ENCODE data around the gene S100A8.
"Not testable (repeated sequence)": the region's sequence is repeated elsewhere in the genome, so short reads cannot be mapped to it uniquely, and the experiment has no call there.

Gene S100A8

DNA sequence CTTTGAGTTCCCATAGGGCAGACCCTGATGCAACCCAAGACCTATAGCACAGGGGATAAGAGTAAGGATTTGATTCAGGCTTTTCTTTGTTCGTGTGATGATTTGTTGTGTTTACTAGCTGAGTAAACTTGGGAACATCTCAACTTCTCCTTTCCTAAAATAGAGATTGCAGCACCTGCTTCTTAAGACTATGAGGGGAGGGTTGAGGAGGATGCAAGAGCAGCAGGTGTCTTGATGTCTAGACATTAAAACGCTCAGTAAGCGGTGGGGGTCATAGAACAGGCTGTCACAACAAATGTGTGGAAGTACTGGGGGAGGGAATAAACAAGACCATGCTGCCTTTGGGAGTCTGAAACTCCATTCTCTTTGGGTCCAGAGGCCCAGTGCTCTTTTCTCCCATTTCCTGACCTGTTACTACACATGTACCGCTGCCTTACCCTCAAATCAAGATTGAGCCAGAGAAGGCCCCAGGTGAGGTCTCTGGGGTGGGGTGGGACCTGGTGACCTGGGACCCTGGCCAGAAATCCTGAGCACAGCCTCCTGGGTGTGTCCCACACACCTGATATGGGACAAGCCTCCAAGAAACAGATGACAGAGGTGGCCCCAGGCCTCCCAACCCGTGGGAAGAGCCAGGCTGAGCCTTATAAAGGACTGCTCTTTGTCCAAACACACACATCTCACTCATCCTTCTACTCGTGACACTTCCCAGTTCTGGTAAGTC, 25.1 kb upstream of the S100A8 start, which contains the start of gene S100A7A:
Gene S100A7A, plus strand, starts transcription at position 671 of the 721 bp plus-strand sequence. CDS start 1,563 bp downstream, outside the sequence.
- no peak for DNase-seq (ENCODE audit: low read depth)

GRCh38 chr1:153413961-153414360, 23.1 kb upstream of the S100A8 start:
- not testable (repeated sequence) for DNase-seq (ENCODE audit: low read depth)

GRCh38 chr1:153407274-153407673, 16.4 kb upstream of the S100A8 start:
- DNase-seq (ENCODE audit: low read depth): not testable (repeated sequence)

GRCh38 chr1:153405825-153406599, 15.1 kb upstream of the S100A8 start:
- not testable (repeated sequence) for DNase-seq (ENCODE audit: low read depth)

DNA sequence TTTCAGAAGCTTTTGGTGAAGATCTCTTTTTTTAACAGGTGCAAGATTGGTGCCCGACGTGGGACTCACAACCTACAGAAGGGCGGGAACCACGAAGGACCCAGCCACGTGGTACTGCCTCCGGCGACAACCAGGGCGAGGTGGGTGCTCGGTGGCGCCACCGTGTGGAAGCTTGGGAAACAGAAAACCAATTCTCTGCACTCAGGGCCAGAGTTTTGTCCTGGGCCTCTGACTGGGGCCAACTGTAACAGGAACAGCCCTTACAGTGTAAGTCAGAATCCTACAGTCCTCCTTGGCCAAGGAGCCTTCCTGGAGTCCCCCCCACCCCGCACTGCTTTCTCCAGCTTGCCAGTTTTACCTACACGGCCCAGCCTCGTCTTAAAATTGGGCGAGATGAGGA, 13.9 kb upstream of the S100A8 start:
- peak; percentile 46 for DNase-seq (ENCODE audit: low read depth)

- no peak for DNase-seq (ENCODE audit: low read depth)
Measured at GRCh38 chr1:153404086-153404635, 13.3 kb upstream of the S100A8 start.

DNA sequence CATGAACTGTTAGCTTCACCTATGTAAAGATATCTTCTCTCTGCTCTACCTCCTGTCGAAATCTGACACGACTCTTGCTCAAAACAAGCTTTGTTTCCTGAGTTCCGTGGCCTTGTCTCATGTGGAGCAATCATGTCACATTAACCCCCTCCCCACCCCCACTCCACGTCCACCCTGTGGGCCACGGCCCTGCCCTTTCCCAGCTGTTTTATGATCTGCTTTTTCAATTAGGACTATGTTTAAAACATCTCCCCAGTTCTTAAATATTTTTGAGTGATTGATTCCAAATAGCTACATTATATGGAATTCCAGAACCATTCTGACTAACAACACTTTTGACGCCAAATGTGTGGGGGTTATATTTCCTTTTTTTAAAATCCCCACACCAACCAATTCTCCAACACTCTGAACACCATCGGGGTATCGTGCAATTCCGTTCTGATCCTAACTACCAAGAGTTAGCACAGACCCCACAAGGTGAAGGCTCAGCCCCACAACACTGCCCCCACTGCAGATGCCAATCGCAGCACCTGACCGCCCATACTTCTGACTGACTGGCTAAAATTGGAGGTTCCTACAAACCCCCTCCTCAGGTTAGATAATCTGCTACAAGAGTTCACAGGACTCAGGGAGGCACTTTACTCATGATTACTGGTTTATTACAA, 12.7 kb upstream of the S100A8 start:
- DNase-seq (ENCODE audit: low read depth): no peak

DNA sequence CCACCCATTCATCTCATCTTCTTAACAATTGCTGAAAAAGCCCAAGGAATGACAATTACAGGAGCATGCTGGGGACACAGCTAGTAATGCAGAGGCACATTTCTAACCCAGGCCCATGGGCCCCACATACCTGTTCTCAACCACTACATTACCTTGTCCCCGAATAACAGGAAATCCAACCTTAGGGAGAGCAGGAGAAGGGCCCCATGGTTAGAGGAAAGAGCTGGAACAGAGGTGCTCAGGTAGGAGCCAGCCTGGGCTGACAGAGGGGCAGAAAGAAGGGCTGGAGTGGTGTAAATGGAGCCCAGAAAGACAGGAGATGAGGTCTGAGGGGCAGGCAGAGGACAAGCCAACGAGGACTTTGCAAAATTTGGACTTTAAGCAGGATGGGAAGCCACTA, 11.4 kb upstream of the S100A8 start:
- DNase-seq (ENCODE audit: low read depth): no peak

- DNase-seq (ENCODE audit: low read depth): no peak
Measured at GRCh38 chr1:153401461-153401860, 10.6 kb upstream of the S100A8 start.

- DNase-seq (ENCODE audit: low read depth): no peak
Measured at GRCh38 chr1:153400244-153400643, 9.4 kb upstream of the S100A8 start.

DNA sequence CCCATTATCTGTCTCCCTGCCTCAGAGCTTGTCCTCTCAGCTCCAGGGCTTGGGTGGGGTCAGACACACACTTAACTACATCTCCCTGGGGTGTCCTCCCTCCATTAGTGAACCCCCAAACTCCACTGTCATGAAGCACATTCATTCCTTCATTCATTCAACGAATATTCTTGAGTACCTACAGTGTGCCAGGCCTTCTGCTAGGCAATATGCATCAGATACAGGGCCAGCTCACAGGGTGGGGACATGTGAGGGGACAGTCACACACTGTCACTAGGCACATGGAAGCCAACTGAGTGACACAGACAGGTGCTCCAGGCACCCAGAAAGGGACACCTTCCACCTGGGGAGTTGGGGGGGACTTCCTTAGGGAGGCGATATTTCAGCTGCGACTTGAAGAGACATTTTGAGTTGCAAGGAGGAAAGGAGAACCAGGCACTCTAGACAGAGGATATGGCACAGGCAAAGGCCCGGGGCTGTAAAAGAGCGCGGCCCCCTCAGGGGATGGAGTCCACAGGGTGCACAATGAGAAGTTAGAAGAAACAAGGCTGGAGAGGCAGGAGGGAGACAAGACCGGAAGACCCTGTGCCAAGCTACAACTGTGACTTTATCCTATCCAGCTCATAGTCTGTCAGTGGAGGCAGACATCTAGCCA, 8.7 kb upstream of the S100A8 start:
- no peak for DNase-seq (ENCODE audit: low read depth)

DNA sequence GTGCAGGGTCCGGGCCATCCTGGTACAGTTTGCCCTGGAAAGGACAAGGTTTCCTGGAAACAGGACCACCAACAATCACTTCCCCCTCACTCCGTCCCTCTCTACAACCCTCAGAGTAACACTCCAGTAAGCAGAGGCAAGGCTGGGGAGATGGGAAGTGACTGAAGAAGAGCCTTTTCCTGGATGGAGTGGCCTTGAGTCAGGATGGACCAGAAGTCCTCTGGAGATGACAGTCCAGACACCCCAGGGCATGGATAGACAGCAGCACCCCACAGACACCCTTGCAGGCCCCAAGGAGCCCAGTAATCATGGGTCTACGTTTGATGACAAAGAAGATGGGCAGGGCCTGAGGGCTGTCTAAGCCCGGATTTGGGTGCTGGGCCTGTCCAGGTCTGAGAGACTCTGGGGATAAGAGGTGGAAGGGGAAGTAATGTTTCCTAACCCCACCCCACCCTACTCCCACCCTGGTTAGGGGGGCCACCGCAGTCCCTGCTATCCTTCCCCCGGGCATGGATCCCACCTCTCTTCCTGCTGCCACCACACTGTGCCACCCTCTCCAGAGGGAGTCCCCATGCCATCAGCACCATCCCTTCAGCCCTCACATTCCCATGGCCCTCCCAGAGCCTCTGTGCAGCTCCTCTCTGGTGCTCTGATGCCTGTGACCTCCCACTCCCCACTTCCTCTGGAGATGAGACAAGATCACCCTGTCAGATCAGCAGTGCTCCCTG, 7.2 kb upstream of the S100A8 start:
- no peak for DNase-seq (ENCODE audit: low read depth)

GRCh38 chr1:153397051-153397923, 6.4 kb upstream of the S100A8 start:
- DNase-seq (ENCODE audit: low read depth): no peak

DNA sequence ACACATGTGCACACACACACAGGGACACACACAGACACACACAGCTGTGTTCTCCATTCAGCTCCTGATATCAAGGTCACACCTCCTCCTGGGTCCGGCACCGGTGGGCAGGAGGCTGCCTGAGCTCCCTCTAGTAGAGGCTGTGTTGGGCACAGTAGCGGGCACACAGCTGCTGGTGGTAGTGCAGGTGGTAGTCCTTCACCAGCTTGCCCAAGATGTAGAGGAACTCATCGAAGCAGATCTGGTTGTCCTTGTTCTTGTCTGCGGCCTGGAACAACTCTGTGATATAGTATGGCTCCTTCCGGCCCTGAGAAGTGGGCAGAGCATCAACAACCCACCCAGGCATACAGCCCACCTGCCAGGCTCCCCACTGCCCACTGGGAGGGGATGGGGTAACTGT, 5.6 kb upstream of the S100A8 start:
- DNase-seq (ENCODE audit: low read depth): no peak

DNA sequence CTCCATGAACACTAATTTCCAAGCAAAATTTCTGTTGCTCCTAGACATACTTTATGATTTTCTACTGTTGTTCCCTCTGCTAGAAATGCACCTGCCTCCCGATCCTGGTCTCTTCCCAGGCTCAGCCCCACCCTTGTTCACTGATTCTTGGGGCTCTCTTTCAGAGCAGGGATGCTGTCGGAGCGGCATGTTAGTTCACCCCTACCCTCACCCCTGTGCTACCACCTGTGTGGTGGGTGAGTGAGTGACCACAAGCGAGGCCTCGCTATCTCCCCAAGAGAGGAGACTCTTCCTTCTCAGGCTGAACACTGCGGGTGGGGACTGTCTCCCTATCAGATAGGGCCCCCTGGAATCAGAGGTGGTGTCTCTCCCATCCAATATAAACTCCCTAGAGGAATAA, 4.9 kb upstream of the S100A8 start:
- DNase-seq (ENCODE audit: low read depth): no peak

- DNase-seq (ENCODE audit: low read depth): no peak
Measured at GRCh38 chr1:153395136-153395685, 4.3 kb upstream of the S100A8 start.

DNA sequence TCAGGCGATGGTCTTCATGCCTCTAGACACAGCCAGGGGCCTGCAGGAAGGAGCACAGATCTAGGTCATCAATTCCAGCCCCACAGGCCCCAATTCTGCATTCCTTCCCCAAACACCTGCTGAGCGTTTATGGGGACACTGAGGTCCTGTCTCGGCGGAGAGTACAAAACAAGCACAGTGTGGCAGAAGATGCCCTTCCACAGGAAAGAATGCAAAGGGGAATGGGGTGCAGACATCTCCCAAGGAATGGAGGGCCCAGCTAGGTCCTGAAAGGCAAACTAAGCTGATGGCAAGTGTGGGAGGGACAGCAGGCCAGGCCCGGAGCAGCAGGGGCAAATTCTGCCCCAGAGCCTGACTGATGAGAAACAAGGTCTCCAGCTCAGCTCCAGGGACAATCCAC, 3.5 kb upstream of the S100A8 start:
- no peak for DNase-seq (ENCODE audit: low read depth)

DNA sequence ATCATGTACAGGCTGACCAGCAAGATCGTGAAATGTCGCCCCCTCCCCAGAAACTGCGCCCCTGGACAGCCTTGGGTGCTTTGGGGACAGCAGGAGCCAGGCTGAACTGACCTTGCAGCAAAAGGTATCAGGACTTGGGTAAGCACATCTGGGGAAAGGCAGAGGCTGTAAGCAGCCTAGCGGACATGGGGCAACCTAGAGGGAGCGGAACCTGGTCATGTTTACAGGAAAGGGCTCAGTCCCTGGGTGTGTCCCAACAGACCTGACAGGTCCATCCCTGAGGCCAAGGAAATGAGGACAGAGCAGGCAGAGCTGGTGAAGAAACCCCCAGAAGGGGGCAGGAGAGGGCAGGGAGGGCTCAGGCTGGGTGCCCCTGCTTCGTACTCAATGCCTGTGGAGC, 3.1 kb upstream of the S100A8 start:
- DNase-seq (ENCODE audit: low read depth): no peak

GRCh38 chr1:153392822-153393221, 1.9 kb upstream of the S100A8 start:
- no peak for DNase-seq (ENCODE audit: low read depth)

- no peak for DNase-seq (ENCODE audit: low read depth)
Measured at GRCh38 chr1:153392258-153392657, 1.4 kb upstream of the S100A8 start.
